ENCODE data around the gene CALHM3. TPM values are rescaled to one million over a fixed set of nuclear protein-coding genes. Genes with fewer than 3 reads are reported as not detected.
"Not testable (repeated sequence)": the region's sequence is repeated elsewhere in the genome, so short reads cannot be mapped to it uniquely, and the experiment has no call there.

Gene CALHM3
- total RNA-seq, result not detected

- H3K36me3 ChIP-seq, result no peaks in the 10 kb centered on the region
- no peak for DNase-seq (ENCODE audit: low spot score in 2 of 2)
- H3K9me3 ChIP-seq, result no peaks in the 10 kb centered on the region
- no peak within 1 kb of the TSS for H3K27ac ChIP-seq
- peaks cover 17% of the 10 kb centered on the region for H3K4me1 ChIP-seq
- no peak for TF ChIP-seq CTCF (IDR thresholded peaks at IDR 0.05)
- no peak for TF ChIP-seq POLR2AphosphoS5 (IDR thresholded peaks at IDR 0.05)
- TF ChIP-seq POLR2A (IDR thresholded peaks at IDR 0.05), result no peak
- no peak for TF ChIP-seq EP300 (IDR thresholded peaks at IDR 0.05)
- H3K27me3 ChIP-seq, result no peaks in the 10 kb centered on the region
- no peak within 1 kb of the TSS for H3K4me3 ChIP-seq
- no CpG with 5 or more reads among the region's 7 CpGs for WGBS
Observed at GRCh38 chr10:103479135-103479534, at the start of gene CALHM3. Gene CALHM3, minus strand, starts transcription at chr10:103479240. Its CDS starts 208 bp downstream, at chr10:103479032.

GRCh38 chr10:103528549-103528948, 49.5 kb upstream of the CALHM3 start:
- DNase-seq (ENCODE audit: low spot score in 2 of 2), result no peak
- Histone ChIP-seq H3K36me3 (no peaks in the 10 kb centered on the region), H3K4me1 (no peaks in the 10 kb centered on the region), H3K27ac (no peak overlapping the region), H3K4me3 (no peak overlapping the region), H3K27me3 (no peaks in the 10 kb centered on the region), H3K9me3 (no peaks in the 10 kb centered on the region)
- TF ChIP-seq POLR2A (IDR thresholded peaks at IDR 0.05) (no peak), CTCF (IDR thresholded peaks at IDR 0.05) (no peak), EP300 (IDR thresholded peaks at IDR 0.05) (no peak), POLR2AphosphoS5 (IDR thresholded peaks at IDR 0.05) (no peak)

GRCh38 chr10:103527476-103527875, 48.4 kb upstream of the CALHM3 start:
- not testable (repeated sequence) for DNase-seq (ENCODE audit: low spot score in 2 of 2); H3K9me3 ChIP-seq; H3K4me3 ChIP-seq; H3K36me3 ChIP-seq; H3K27ac ChIP-seq; H3K27me3 ChIP-seq; H3K4me1 ChIP-seq
- 58% methylated on average over 2 of the region's 2 CpGs for WGBS

- Histone ChIP-seq H3K4me1 (no peaks in the 10 kb centered on the region), H3K27me3 (no peaks in the 10 kb centered on the region), H3K27ac (no peak overlapping the region), H3K36me3 (no peaks in the 10 kb centered on the region), H3K9me3 (no peaks in the 10 kb centered on the region), H3K4me3 (no peak overlapping the region)
- no peak for TF ChIP-seq EP300 (IDR thresholded peaks at IDR 0.05)
- no peak for TF ChIP-seq POLR2A (IDR thresholded peaks at IDR 0.05)
- no peak for TF ChIP-seq POLR2AphosphoS5 (IDR thresholded peaks at IDR 0.05)
- TF ChIP-seq CTCF (IDR thresholded peaks at IDR 0.05), result no peak
- no peak for DNase-seq (ENCODE audit: low spot score in 2 of 2)
Observed at GRCh38 chr10:103525901-103526300, 46.9 kb upstream of the CALHM3 start.

- Histone ChIP-seq H3K27me3 (no peaks in the 10 kb centered on the region), H3K9me3 (no peaks in the 10 kb centered on the region), H3K4me3 (no peak overlapping the region), H3K4me1 (no peaks in the 10 kb centered on the region), H3K27ac (no peak overlapping the region), H3K36me3 (no peaks in the 10 kb centered on the region)
- WGBS, result 91% methylated on average over 4 of the region's 4 CpGs
- DNase-seq (ENCODE audit: low spot score in 2 of 2), result no peak
- no peak for TF ChIP-seq POLR2A (IDR thresholded peaks at IDR 0.05)
- TF ChIP-seq EP300 (IDR thresholded peaks at IDR 0.05), result no peak
- no peak for TF ChIP-seq POLR2AphosphoS5 (IDR thresholded peaks at IDR 0.05)
- TF ChIP-seq CTCF (IDR thresholded peaks at IDR 0.05), result no peak
Observed at GRCh38 chr10:103523683-103524082, 44.6 kb upstream of the CALHM3 start.

GRCh38 chr10:103522006-103522405, 43.0 kb upstream of the CALHM3 start:
- 90% methylated on average over 7 of the region's 7 CpGs for WGBS
- not testable (repeated sequence) for H3K36me3 ChIP-seq, H3K4me1 ChIP-seq, H3K4me3 ChIP-seq, H3K27me3 ChIP-seq, H3K9me3 ChIP-seq, H3K27ac ChIP-seq
- DNase-seq (ENCODE audit: low spot score in 2 of 2), result peak; percentile 17 to 18
